ENCODE measurements around the gene ST7L.

DNA sequence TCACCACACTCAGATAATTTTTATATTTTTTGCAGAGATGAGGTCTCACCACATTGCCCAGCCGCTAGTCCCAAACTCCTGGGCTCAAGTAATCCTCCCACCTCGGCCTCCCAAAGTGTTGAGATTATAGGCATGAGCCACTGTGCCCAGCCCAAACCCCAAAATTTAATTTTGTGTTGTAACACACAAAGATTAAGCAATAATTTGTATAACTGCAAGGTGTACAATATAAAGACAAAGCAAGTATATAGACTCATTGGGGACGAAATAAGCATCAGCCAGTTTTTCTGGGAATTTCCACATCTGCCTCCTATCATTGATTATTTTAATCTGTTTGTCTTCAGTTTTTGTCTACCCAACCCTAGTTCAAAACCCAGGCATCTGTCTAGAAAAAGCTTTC is 42.7 kb downstream of the ST7L start:
- no peak for TF ChIP-seq TCF4 (CRISPR knock-in tag; IDR thresholded peaks at IDR 0.05; ENCODE audit: borderline replicate concordance)
- TF ChIP-seq ARNTL (CRISPR knock-in tag; IDR thresholded peaks at IDR 0.05; ENCODE audit: borderline replicate concordance, low read depth) = no peak
- TF ChIP-seq ZNF70 (CRISPR knock-in tag; IDR thresholded peaks at IDR 0.05) = no peak
- TF ChIP-seq ZNF8 (CRISPR knock-in tag; IDR thresholded peaks at IDR 0.05) = no peak
- TF ChIP-seq, protein P1, sequence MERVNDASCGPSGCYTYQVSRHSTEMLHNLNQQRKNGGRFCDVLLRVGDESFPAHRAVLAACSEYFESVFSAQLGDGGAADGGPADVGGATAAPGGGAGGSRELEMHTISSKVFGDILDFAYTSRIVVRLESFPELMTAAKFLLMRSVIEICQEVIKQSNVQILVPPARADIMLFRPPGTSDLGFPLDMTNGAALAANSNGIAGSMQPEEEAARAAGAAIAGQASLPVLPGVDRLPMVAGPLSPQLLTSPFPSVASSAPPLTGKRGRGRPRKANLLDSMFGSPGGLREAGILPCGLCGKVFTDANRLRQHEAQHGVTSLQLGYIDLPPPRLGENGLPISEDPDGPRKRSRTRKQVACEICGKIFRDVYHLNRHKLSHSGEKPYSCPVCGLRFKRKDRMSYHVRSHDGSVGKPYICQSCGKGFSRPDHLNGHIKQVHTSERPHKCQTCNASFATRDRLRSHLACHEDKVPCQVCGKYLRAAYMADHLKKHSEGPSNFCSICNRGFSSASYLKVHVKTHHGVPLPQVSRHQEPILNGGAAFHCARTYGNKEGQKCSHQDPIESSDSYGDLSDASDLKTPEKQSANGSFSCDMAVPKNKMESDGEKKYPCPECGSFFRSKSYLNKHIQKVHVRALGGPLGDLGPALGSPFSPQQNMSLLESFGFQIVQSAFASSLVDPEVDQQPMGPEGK (CRISPR knock-in tag; IDR thresholded peaks at IDR 0.05; ENCODE audit: borderline replicate concordance) = no peak
- no peak for TF ChIP-seq ZNF565 (CRISPR knock-in tag; conservative IDR thresholded peaks at IDR 0.05; ENCODE audit: low read depth)
- TF ChIP-seq RARB (CRISPR knock-in tag; IDR thresholded peaks at IDR 0.05) = no peak
- TF ChIP-seq TOX (CRISPR knock-in tag; IDR thresholded peaks at IDR 0.05; ENCODE audit: borderline replicate concordance) = no peak
- TF ChIP-seq GLIS3 (CRISPR knock-in tag; IDR thresholded peaks at IDR 0.05) = no peak
- TF ChIP-seq, protein P2, sequence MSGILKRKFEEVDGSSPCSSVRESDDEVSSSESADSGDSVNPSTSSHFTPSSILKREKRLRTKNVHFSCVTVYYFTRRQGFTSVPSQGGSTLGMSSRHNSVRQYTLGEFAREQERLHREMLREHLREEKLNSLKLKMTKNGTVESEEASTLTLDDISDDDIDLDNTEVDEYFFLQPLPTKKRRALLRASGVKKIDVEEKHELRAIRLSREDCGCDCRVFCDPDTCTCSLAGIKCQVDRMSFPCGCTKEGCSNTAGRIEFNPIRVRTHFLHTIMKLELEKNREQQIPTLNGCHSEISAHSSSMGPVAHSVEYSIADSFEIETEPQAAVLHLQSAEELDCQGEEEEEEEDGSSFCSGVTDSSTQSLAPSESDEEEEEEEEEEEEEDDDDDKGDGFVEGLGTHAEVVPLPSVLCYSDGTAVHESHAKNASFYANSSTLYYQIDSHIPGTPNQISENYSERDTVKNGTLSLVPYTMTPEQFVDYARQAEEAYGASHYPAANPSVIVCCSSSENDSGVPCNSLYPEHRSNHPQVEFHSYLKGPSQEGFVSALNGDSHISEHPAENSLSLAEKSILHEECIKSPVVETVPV (CRISPR knock-in tag; IDR thresholded peaks at IDR 0.05) = no peak

All from SK-N-SH treated with all-trans-retinoic acid at 6 μM for 48 hours (cell line).